PC-9 (cell line): ENCODE results near the gene MAML3.

Experiments
- EZH2 ChIP-seq: fragments of 200-600 bp; sonication (generic); IDR thresholded peaks from 2 replicates; pipeline ENCODE4 v1.8.0; 2017; ENCODE audit warnings: antibody characterized with exemption, low read depth
- TF ChIP-seq, protein P1 (sequence below): fragments of 200-600 bp; sonication (generic); conservative IDR thresholded peaks from 2 replicates; pipeline ENCODE4 v1.6.1; 2017; ENCODE audit warnings: mixed run types, antibody characterized with exemption, mild to moderate bottlenecking, moderate library complexity

DNA sequence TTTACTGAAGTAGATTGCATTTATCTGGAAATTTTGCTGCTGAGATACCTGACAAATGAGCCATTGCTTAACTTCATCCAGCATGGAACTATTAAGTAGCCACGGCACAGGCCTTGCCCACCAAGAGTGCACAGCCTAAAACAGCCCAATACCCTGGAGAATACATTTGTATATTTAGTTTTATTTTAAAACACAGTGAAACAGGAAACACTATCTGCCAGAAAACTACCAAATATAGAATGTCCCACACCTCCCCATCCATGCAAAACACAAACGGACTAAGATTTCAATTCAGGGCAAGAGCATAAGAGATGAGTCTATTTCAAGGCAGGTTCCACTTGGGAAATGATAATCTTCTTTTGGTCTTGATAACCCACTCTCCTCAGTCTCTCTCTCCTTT, 57.1 kb downstream of the MAML3 start:
- TF ChIP-seq, protein P1, sequence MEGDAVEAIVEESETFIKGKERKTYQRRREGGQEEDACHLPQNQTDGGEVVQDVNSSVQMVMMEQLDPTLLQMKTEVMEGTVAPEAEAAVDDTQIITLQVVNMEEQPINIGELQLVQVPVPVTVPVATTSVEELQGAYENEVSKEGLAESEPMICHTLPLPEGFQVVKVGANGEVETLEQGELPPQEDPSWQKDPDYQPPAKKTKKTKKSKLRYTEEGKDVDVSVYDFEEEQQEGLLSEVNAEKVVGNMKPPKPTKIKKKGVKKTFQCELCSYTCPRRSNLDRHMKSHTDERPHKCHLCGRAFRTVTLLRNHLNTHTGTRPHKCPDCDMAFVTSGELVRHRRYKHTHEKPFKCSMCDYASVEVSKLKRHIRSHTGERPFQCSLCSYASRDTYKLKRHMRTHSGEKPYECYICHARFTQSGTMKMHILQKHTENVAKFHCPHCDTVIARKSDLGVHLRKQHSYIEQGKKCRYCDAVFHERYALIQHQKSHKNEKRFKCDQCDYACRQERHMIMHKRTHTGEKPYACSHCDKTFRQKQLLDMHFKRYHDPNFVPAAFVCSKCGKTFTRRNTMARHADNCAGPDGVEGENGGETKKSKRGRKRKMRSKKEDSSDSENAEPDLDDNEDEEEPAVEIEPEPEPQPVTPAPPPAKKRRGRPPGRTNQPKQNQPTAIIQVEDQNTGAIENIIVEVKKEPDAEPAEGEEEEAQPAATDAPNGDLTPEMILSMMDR, result no peak
- TF ChIP-seq EZH2, result no peak
